Gastrocnemius medialis (tissue), 4 donors: ENCODE data around the gene XPC.

Source experiments
- POLR2A ChIP-seq, 2 donors: fragments of 450-650 bp; IDR thresholded peaks; one replicate each; pipeline ENCODE4 v1.6.1; 2017; ENCODE audit warnings: antibody characterized with exemption in 2 of 2, mild to moderate bottlenecking in 2 of 2, moderate library complexity in 2 of 2
- TF ChIP-seq, protein P1 (sequence below), 5 experiments: fragments of 450-650 bp in 3 of 5; fragments of 200-600 bp in 2 of 5; sonication (generic) in 2 of 5; IDR thresholded peaks in 4 of 5; conservative IDR thresholded peaks in 1 of 5; 1 replicate in 4 of 5; 2 replicates in 1 of 5; pipeline ENCODE4 v1.5.1; 2016 to 2019; ENCODE audit warnings: antibody characterized with exemption in 5 of 5, mild to moderate bottlenecking in 3 of 5, moderate library complexity in 3 of 5

DNA sequence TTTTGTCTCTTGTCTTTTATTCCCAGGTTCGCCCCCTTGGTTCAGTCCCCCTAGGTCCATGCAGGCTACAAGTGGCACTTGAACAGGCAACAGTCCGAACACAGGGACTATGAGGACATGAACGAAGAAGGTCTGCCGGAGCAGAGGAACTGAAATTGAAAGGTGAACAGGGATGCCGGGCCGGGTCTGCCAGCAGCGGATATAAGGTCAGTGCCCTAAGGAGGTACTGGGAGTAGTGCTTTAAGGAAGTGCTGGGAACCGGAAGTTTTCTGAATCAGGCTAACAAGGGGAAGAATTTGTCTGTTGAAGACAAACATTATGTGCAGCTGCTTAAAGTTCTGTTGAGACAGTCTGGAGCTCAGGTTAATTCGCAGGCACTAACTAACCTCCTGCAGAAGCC, 47.0 kb upstream of the XPC start:
- TF ChIP-seq, protein P1, sequence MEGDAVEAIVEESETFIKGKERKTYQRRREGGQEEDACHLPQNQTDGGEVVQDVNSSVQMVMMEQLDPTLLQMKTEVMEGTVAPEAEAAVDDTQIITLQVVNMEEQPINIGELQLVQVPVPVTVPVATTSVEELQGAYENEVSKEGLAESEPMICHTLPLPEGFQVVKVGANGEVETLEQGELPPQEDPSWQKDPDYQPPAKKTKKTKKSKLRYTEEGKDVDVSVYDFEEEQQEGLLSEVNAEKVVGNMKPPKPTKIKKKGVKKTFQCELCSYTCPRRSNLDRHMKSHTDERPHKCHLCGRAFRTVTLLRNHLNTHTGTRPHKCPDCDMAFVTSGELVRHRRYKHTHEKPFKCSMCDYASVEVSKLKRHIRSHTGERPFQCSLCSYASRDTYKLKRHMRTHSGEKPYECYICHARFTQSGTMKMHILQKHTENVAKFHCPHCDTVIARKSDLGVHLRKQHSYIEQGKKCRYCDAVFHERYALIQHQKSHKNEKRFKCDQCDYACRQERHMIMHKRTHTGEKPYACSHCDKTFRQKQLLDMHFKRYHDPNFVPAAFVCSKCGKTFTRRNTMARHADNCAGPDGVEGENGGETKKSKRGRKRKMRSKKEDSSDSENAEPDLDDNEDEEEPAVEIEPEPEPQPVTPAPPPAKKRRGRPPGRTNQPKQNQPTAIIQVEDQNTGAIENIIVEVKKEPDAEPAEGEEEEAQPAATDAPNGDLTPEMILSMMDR (IDR thresholded peaks at IDR 0.05 in 4 of 5, conservative IDR thresholded peaks at IDR 0.05 in 1 of 5) = no peak
- no peak for TF ChIP-seq POLR2A (IDR thresholded peaks at IDR 0.05)
